PC-3 (cell line): ENCODE measurements around the gene TMCC2. TPM values are rescaled to one million over a fixed set of nuclear protein-coding genes. Genes with fewer than 3 reads are reported as not detected.
A peak's percentile ranks its signal among the peaks of the same experiment; 100 is the strongest.

ENCODE experiments used
- ATAC-seq: fragments of 200-7000 bp; cut with Tn5 transposase; 2 replicates; pipeline ENCODE4 v1.9.1; 2020; ENCODE audit warnings: mild to moderate bottlenecking, moderate library complexity
- BruUV-seq: library from RNA; stranded (reverse); fragments of 400-500 nt; replicated peaks from 2 replicates; lab custom pipeline; 2021; lab: Mats Ljungman, UMichigan
- CTCF ChIA-PET: fragments of 300-600 bp; sonication (Branson Sonifier 250); formaldehyde crosslinking; loops from one replicate; lab custom pipeline; 2022; ENCODE audit warnings: antibody characterized with exemption; lab: Charles Lee
- POLR2A ChIA-PET: fragments of 300-600 bp; sonication (Branson Sonifier 250); formaldehyde crosslinking; loops from one replicate; lab custom pipeline; 2022; ENCODE audit warnings: antibody characterized with exemption; ENCODE audit not compliant: unreplicated experiment; lab: Charles Lee
- DNase-seq: peaks from one replicate; pipeline ENCODE4 v3.0.0-alpha.2; 2015
- H2AFZ ChIP-seq: fragments of 300-600 bp; sonication (generic); 2 replicates; pipeline ENCODE4 v1.6.0; 2016; ENCODE audit warnings: antibody characterized with exemption, low read length
- H3F3A ChIP-seq: fragments of 300-600 bp; sonication (generic); one replicate; pipeline ENCODE4 v1.6.0; 2017; ENCODE audit warnings: antibody characterized with exemption, low read length, control low read depth, mild to moderate bottlenecking; ENCODE audit not compliant: unreplicated experiment
- H3K27ac ChIP-seq: fragments of 300-600 bp; sonication (generic); 2 replicates; pipeline ENCODE4 v1.5.1; 2016; ENCODE audit warnings: mild to moderate bottlenecking, low read length
- H3K27me3 ChIP-seq: fragments of 300-600 bp; sonication (generic); 2 replicates; pipeline ENCODE4 v1.6.1; 2016; ENCODE audit warnings: low read length, mixed read lengths
- H3K36me3 ChIP-seq: fragments of 300-600 bp; sonication (generic); 2 replicates; pipeline ENCODE4 v1.6.1; 2016; ENCODE audit warnings: low read depth, mixed run types, low read length, mixed read lengths
- H3K4me1 ChIP-seq: fragments of 300-600 bp; sonication (generic); 2 replicates; pipeline ENCODE4 v1.5.1; 2016; ENCODE audit warnings: low read length; ENCODE audit not compliant: insufficient read depth
- H3K4me2 ChIP-seq: fragments of 300-600 bp; sonication (generic); 2 replicates; pipeline ENCODE4 v1.6.0; 2016; ENCODE audit warnings: low read length
- H3K4me3 ChIP-seq: fragments of 300-600 bp; sonication (generic); 2 replicates; pipeline ENCODE4 v1.5.1; 2016; ENCODE audit warnings: mild to moderate bottlenecking, low read length, mixed read lengths
- H3K79me2 ChIP-seq: fragments of 300-600 bp; sonication (generic); 2 replicates; pipeline ENCODE4 v1.6.1; 2017; ENCODE audit warnings: low read length, mixed read lengths
- H3K9ac ChIP-seq: fragments of 300-600 bp; sonication (generic); 2 replicates; pipeline ENCODE4 v1.6.0; 2016; ENCODE audit warnings: mild to moderate bottlenecking, low read length
- H3K9me2 ChIP-seq: fragments of 300-600 bp; sonication (generic); replicated peaks from 2 replicates; pipeline ENCODE4 v1.6.1; 2016; ENCODE audit warnings: mixed run types, low read length, mixed read lengths
- H3K9me3 ChIP-seq: fragments of 300-600 bp; sonication (generic); 2 replicates; pipeline ENCODE4 v1.6.1; 2016; ENCODE audit warnings: low read length, mixed read lengths
- H4K20me1 ChIP-seq: fragments of 300-600 bp; sonication (generic); 2 replicates; pipeline ENCODE4 v1.6.1; 2016; ENCODE audit warnings: low read length, mixed read lengths
- EZH2 ChIP-seq: fragments of 300-600 bp; sonication (generic); IDR thresholded peaks from one replicate; pipeline ENCODE4 v1.6.1; 2017; ENCODE audit warnings: antibody characterized with exemption, mild to moderate bottlenecking, low read length; ENCODE audit not compliant: unreplicated experiment
- EZH2phosphoT487 ChIP-seq: fragments of 300-600 bp; sonication (generic); IDR thresholded peaks from 2 replicates; pipeline ENCODE4 v1.6.1; 2018; ENCODE audit warnings: mild to moderate bottlenecking, antibody characterized with exemption, low read length, borderline replicate concordance
- intact Hi-C: fragments of 100-400 bp; cut with micrococcal nuclease; formaldehyde crosslinking; loops from 2 replicates; pipeline ENCODE4 v1.9.0; 2023
- total RNA-seq: library from RNA; depleted of rRNA; stranded (reverse); fragments of >200 nt; gene quantifications from 2 replicates; pipeline ENCODE4 v1.2.3, GENCODE V29; 2014
- TF ChIP-seq, protein P1 (sequence below): fragments of 300-600 bp; sonication (generic); conservative IDR thresholded peaks from 2 replicates; pipeline ENCODE4 v1.5.1; 2017; ENCODE audit warnings: antibody characterized with exemption, low read depth, mild to moderate bottlenecking, low read length

Gene TMCC2
- total RNA-seq, 1 experiment from 2014 or later = 8.7 TPM

DNA sequence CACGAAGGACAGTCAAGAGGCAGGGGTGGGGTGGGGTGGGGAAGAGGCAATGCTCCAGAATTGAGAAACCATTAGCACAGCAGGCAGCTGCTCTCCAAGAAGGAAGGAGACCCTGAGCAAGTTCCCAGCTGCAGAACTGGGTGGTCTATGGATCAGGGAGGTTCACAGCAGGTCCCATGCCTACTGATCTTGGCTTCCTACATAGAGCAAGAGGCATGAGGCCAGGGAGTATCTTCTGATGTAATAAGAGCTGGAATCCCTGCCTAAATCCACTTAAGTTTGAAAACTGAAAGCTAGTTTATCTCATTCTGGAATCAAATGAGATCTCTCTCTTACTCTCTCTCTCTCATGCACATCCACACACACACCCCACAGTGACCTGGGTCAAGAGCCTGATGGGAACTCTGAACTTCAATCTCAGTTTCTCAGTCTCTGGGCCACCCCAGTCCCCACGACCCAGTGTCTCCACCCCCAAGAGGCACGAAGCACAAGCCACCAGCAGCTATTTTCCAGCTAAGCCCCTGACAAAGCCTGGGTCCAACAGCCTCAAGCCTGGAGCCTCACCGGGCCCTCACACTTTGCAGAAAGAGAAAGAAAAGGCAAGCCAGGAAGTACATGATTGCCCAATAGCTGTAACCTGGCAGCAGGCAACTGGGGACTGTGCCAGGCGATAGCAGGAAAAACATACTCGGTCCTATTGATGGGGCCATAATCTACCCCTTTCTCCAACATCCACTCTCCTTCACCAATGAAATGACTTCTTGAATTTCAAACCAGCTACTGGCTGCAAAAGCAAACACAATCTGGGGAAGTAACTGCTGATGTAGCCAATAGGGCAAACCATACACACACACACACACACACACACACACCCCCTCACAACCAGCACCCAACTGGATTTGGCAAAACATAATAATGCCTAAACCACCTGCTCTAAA lies 91.6 kb downstream of the TMCC2 start:
- no TSS peak for BruUV-seq
- CTCF ChIA-PET = interaction anchor here (0.5 to 1.3 kb wide), 5 partner anchors 17 to 338 kb away, joined by 3 to 7 read pairs (median 4); no protein-coding TSS in a partner anchor
- Histone ChIP-seq H3K4me1 (peaks cover 42% of the 10 kb centered on the region), H2AFZ (0 out of 2 replicates have a peak overlapping the region, but pooled peaks have one; percentile 5), H4K20me1 (no peaks in the 10 kb centered on the region), H3K9me3 (no peaks in the 10 kb centered on the region), H3K36me3 (no peaks in the 10 kb centered on the region), H3K27me3 (no peaks in the 10 kb centered on the region), H3K4me3 (peak overlapping the region; percentile 12; the same call in 1 of the 2 replicates), H3F3A (no peaks in the 10 kb centered on the region), H3K9me2 (no peaks in the 10 kb centered on the region), H3K9ac (no peak overlapping the region), H3K27ac (peak overlapping the region; percentile 2; the same call in 1 of the 2 replicates), H3K4me2 (peak overlapping the region; percentile 59), H3K79me2 (peaks cover 59% of the 10 kb centered on the region)
- TF ChIP-seq, protein P1, sequence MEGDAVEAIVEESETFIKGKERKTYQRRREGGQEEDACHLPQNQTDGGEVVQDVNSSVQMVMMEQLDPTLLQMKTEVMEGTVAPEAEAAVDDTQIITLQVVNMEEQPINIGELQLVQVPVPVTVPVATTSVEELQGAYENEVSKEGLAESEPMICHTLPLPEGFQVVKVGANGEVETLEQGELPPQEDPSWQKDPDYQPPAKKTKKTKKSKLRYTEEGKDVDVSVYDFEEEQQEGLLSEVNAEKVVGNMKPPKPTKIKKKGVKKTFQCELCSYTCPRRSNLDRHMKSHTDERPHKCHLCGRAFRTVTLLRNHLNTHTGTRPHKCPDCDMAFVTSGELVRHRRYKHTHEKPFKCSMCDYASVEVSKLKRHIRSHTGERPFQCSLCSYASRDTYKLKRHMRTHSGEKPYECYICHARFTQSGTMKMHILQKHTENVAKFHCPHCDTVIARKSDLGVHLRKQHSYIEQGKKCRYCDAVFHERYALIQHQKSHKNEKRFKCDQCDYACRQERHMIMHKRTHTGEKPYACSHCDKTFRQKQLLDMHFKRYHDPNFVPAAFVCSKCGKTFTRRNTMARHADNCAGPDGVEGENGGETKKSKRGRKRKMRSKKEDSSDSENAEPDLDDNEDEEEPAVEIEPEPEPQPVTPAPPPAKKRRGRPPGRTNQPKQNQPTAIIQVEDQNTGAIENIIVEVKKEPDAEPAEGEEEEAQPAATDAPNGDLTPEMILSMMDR = no peak
- no peak for TF ChIP-seq EZH2phosphoT487
- no peak for TF ChIP-seq EZH2
- ATAC-seq (peak; percentile 4; the same call in 1 of the 2 replicates), DNase-seq (peak; percentile 85)
- POLR2A ChIA-PET = interaction anchor here (0.6 to 0.7 kb wide), 3 partner anchors 25 to 229 kb away, joined by 3 to 4 read pairs (median 3); no protein-coding TSS in a partner anchor
- intact Hi-C loops = no loop called here

DNA sequence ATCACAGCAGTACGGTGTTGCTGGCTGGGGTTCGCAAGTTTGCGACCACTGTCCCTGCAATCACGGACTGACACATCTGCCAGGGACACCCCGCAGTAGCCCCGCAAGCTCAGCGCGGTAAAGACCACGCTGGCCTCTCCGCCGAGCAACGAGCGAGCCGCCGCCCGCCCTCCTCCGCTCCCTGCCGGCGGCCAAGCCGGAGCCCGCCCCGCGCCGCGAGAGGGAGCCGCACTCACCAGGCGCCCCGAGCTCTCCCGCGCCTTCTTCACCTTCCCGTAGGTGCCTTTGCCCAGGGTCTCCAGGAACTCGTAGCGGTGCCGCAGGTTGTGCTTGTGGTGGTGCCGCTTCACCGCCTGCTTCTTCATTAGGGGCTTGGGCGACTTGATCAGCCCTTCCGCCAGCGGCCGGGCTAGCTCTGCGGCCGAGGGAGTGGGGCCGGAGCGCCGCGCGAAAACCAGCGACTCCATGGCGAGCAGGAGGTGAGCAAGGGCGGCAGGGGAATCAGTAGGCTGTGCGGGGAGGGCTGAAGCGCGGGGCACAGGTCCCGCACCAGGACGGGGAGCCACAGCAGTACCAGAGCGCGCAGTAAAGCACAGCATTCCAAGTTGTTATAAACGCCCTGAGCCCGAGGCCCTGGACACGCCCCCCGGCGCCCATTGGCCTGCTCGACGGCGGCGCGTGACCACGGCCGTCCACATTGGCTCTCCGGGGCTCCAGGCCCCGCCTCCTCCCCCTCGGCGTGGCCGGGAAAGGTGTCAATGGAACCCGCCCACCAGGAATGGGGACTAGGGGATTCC lies 93.6 kb downstream of the TMCC2 start, which contains the start of gene NUAK2:
TSS of gene NUAK2 (minus strand) at position 584 of the 797 bp plus-strand sequence. CDS start at position 467, 117 bp downstream.
- TF ChIP-seq, protein P1 = peak; percentile 53
- TF ChIP-seq EZH2 = no peak
- no TSS peak for BruUV-seq
- Histone ChIP-seq H4K20me1 (no peaks in the 10 kb centered on the region), H3K27ac (no peak within 1 kb of the TSS), H3K27me3 (no peaks in the 10 kb centered on the region), H3K4me1 (peaks cover 42% of the 10 kb centered on the region), H3K9me2 (no peaks in the 10 kb centered on the region), H3K9me3 (no peaks in the 10 kb centered on the region), H3K4me3 (peak within 1 kb of the TSS; percentile 82), H3F3A (no peaks in the 10 kb centered on the region), H3K4me2 (peak within 1 kb of the TSS; percentile 93), H3K36me3 (no peaks in the 10 kb centered on the region), H3K79me2 (peaks cover 42% of the 10 kb centered on the region), H2AFZ (peak within 1 kb of the TSS; percentile 92), H3K9ac (peak within 1 kb of the TSS; percentile 62)
- ChIA-PET POLR2A (interaction anchor here (0.6 kb wide), 1 partner anchor 37 kb away, joined by 3 read pairs; no protein-coding TSS in a partner anchor), CTCF (interaction anchor here (0.6 to 2.1 kb wide), 6 partner anchors 37 to 110 kb away, joined by 3 to 18 read pairs (median 5); no protein-coding TSS in a partner anchor)
- peak; percentile 86 for ATAC-seq
- intact Hi-C loops = loop anchor here (1.0 kb wide), 1 partner anchor 48 kb away; no protein-coding TSS in a partner anchor
- peak; percentile 94 for DNase-seq
